WTC11 (cell line): ENCODE data around the gene HTR6.

ENCODE experiments used
- CREB1 ChIP-seq: sonication (generic); formaldehyde crosslinking; IDR thresholded peaks from 2 replicates; pipeline ENCODE4 v1.8.0; 2023; ENCODE audit warnings: mild to moderate bottlenecking, missing genetic modification reagents
- SMAD3 ChIP-seq: sonication (generic); formaldehyde crosslinking; IDR thresholded peaks from 2 replicates; pipeline ENCODE4 v1.8.0; 2022; ENCODE audit warnings: missing genetic modification reagents, mild to moderate bottlenecking, borderline replicate concordance
- TF ChIP-seq, protein P1 (sequence below): sonication (generic); formaldehyde crosslinking; IDR thresholded peaks from 2 replicates; pipeline ENCODE4 v1.8.1; 2023; ENCODE audit warnings: mild to moderate bottlenecking, moderate library complexity, missing genetic modification reagents
- TF ChIP-seq, protein P2 (sequence below): sonication (generic); formaldehyde crosslinking; IDR thresholded peaks from 2 replicates; pipeline ENCODE4 v1.8.0; 2023; ENCODE audit warnings: missing genetic modification reagents

DNA sequence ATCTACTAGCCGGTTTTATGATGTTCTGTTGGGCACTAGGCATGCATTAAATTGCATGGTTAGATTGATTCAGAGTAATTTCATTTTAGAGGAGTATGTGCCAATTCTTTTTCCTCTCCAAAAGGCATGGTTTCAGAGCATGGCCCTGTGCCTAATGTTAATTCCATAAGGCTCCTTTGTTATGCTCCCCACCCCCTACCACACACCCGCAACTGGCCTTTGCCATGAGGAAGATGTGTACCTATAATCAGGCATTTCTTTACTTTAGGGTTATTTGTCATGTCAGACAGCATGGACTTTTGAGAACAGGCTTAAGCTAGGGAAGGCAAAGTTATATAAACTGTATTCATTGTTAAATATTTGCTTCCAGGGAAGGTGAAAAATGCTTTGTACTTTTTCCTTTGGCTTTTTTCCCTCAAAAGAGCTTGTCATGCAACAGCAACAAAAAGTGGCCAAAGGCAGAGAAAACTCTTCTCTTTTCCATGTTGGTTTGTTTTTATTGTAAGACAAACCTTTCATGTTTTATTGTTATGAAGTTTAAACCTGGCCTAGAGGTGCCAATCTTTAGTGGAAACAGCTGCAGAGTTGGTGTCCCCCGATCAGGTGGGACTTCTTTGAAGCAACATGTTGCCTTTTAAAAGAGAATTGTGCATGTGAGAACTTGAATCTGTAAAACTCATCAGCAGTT lies 44.8 kb upstream of the HTR6 start:
- TF ChIP-seq, protein P1, sequence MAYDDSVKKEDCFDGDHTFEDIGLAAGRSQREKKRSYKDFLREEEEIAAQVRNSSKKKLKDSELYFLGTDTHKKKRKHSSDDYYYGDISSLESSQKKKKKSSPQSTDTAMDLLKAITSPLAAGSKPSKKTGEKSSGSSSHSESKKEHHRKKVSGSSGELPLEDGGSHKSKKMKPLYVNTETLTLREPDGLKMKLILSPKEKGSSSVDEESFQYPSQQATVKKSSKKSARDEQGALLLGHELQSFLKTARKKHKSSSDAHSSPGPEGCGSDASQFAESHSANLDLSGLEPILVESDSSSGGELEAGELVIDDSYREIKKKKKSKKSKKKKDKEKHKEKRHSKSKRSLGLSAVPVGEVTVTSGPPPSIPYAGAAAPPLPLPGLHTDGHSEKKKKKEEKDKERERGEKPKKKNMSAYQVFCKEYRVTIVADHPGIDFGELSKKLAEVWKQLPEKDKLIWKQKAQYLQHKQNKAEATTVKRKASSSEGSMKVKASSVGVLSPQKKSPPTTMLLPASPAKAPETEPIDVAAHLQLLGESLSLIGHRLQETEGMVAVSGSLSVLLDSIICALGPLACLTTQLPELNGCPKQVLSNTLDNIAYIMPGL (CRISPR knock-in tag) = no peak
- TF ChIP-seq CREB1 (CRISPR knock-in tag) (no peak), SMAD3 (no peak)
- TF ChIP-seq, protein P2, sequence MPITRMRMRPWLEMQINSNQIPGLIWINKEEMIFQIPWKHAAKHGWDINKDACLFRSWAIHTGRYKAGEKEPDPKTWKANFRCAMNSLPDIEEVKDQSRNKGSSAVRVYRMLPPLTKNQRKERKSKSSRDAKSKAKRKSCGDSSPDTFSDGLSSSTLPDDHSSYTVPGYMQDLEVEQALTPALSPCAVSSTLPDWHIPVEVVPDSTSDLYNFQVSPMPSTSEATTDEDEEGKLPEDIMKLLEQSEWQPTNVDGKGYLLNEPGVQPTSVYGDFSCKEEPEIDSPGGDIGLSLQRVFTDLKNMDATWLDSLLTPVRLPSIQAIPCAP (CRISPR knock-in tag) = no peak
